SK-N-SH treated with all-trans-retinoic acid at 6 μM for 48 hours (cell line): ENCODE measurements around the gene TOP2B.

Experiments
- BACH2 ChIP-seq: fragments of 250-450 bp; sonication (Bioruptor Pico); IDR thresholded peaks from 2 replicates; pipeline ENCODE4 v1.9.0; 2021; ENCODE audit warnings: mild to moderate bottlenecking, borderline replicate concordance
- CSDC2 ChIP-seq: fragments of 250-450 bp; sonication (Bioruptor Pico); IDR thresholded peaks from 2 replicates; pipeline ENCODE4 v1.5.0; 2020; ENCODE audit warnings: mild to moderate bottlenecking, moderate library complexity
- OSR1 ChIP-seq: fragments of 250-450 bp; sonication (Bioruptor Pico); IDR thresholded peaks from 2 replicates; pipeline ENCODE4 v1.8.0; 2022; ENCODE audit warnings: moderate library complexity, mild to moderate bottlenecking, inconsistent platforms
- PATZ1 ChIP-seq: fragments of 250-450 bp; sonication (Bioruptor Pico); IDR thresholded peaks from 2 replicates; pipeline ENCODE4 v1.8.0; 2020; ENCODE audit warnings: mild to moderate bottlenecking, moderate library complexity, borderline replicate concordance
- RARB ChIP-seq: fragments of 250-450 bp; sonication (Bioruptor Pico); IDR thresholded peaks from 2 replicates; pipeline ENCODE4 v1.8.0; 2021; ENCODE audit warnings: mild to moderate bottlenecking, moderate library complexity
- TCF4 ChIP-seq: fragments of 250-450 bp; sonication (Bioruptor Pico); IDR thresholded peaks from 2 replicates; pipeline ENCODE4 v1.8.0; 2021; ENCODE audit warnings: mild to moderate bottlenecking, moderate library complexity, borderline replicate concordance
- ZFP3 ChIP-seq: fragments of 250-450 bp; sonication (Bioruptor Pico); IDR thresholded peaks from 2 replicates; pipeline ENCODE4 v1.5.0; 2020; ENCODE audit warnings: mild to moderate bottlenecking, moderate library complexity
- ZFP30 ChIP-seq: fragments of 450-650 bp; formaldehyde crosslinking; IDR thresholded peaks from 2 replicates; pipeline ENCODE4 v1.5.0; 2022; ENCODE audit warnings: mild to moderate bottlenecking, moderate library complexity
- ZNF70 ChIP-seq: fragments of 450-650 bp; formaldehyde crosslinking; IDR thresholded peaks from 2 replicates; pipeline ENCODE4 v1.5.0; 2020; ENCODE audit warnings: mild to moderate bottlenecking, moderate library complexity
- TF ChIP-seq, protein P1 (sequence below): fragments of 250-450 bp; sonication (Bioruptor Pico); IDR thresholded peaks from 2 replicates; pipeline ENCODE4 v1.5.1; 2020; ENCODE audit warnings: low read depth, mild to moderate bottlenecking, moderate library complexity
- TF ChIP-seq, protein P2 (sequence below): fragments of 250-450 bp; sonication (Bioruptor Pico); IDR thresholded peaks from 2 replicates; pipeline ENCODE4 v1.5.0; 2020; ENCODE audit warnings: mild to moderate bottlenecking, moderate library complexity
- TF ChIP-seq, protein P3 (sequence below): fragments of 250-450 bp; sonication (Bioruptor Pico); IDR thresholded peaks from 2 replicates; pipeline ENCODE4 v1.8.0; 2021; ENCODE audit warnings: low read depth, mild to moderate bottlenecking, moderate library complexity, borderline replicate concordance

DNA sequence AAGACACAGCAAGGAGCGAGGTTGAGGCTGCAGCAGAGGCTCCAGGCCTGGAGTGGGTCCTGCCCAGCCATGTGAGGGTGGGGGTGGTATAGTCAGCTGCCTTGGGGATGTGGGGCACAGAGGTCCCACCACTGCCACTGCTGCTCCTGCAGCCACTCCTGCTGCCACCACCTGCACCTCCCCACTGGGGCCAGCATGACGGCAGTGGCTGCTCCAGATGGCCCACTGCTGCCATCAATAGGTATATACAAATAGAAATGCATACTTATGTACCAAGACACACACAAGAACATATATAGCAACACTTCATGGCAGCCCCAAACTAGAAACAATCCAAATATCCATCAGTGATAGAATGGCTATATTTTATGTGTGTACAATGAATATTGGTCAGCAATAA, 10.0 kb upstream of the TOP2B start:
- TF ChIP-seq ZFP30 (CRISPR knock-in tag) = no peak
- TF ChIP-seq PATZ1 = no peak
- TF ChIP-seq, protein P1, sequence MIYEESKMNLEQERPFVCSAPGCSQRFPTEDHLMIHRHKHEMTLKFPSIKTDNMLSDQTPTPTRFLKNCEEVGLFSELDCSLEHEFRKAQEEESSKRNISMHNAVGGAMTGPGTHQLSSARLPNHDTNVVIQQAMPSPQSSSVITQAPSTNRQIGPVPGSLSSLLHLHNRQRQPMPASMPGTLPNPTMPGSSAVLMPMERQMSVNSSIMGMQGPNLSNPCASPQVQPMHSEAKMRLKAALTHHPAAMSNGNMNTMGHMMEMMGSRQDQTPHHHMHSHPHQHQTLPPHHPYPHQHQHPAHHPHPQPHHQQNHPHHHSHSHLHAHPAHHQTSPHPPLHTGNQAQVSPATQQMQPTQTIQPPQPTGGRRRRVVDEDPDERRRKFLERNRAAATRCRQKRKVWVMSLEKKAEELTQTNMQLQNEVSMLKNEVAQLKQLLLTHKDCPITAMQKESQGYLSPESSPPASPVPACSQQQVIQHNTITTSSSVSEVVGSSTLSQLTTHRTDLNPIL (CRISPR knock-in tag) = no peak
- no peak for TF ChIP-seq OSR1 (CRISPR knock-in tag)
- no peak for TF ChIP-seq BACH2 (CRISPR knock-in tag)
- no peak for TF ChIP-seq ZFP3 (CRISPR knock-in tag)
- TF ChIP-seq, protein P2, sequence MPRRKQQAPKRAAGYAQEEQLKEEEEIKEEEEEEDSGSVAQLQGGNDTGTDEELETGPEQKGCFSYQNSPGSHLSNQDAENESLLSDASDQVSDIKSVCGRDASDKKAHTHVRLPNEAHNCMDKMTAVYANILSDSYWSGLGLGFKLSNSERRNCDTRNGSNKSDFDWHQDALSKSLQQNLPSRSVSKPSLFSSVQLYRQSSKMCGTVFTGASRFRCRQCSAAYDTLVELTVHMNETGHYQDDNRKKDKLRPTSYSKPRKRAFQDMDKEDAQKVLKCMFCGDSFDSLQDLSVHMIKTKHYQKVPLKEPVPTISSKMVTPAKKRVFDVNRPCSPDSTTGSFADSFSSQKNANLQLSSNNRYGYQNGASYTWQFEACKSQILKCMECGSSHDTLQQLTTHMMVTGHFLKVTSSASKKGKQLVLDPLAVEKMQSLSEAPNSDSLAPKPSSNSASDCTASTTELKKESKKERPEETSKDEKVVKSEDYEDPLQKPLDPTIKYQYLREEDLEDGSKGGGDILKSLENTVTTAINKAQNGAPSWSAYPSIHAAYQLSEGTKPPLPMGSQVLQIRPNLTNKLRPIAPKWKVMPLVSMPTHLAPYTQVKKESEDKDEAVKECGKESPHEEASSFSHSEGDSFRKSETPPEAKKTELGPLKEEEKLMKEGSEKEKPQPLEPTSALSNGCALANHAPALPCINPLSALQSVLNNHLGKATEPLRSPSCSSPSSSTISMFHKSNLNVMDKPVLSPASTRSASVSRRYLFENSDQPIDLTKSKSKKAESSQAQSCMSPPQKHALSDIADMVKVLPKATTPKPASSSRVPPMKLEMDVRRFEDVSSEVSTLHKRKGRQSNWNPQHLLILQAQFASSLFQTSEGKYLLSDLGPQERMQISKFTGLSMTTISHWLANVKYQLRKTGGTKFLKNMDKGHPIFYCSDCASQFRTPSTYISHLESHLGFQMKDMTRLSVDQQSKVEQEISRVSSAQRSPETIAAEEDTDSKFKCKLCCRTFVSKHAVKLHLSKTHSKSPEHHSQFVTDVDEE = no peak
- no peak for TF ChIP-seq RARB
- TF ChIP-seq, protein P3, sequence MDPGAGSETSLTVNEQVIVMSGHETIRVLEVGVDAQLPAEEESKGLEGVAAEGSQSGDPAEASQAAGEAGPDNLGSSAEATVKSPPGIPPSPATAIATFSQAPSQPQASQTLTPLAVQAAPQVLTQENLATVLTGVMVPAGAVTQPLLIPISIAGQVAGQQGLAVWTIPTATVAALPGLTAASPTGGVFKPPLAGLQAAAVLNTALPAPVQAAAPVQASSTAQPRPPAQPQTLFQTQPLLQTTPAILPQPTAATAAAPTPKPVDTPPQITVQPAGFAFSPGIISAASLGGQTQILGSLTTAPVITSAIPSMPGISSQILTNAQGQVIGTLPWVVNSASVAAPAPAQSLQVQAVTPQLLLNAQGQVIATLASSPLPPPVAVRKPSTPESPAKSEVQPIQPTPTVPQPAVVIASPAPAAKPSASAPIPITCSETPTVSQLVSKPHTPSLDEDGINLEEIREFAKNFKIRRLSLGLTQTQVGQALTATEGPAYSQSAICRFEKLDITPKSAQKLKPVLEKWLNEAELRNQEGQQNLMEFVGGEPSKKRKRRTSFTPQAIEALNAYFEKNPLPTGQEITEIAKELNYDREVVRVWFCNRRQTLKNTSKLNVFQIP (CRISPR knock-in tag) = no peak
- no peak for TF ChIP-seq CSDC2 (CRISPR knock-in tag)
- no peak for TF ChIP-seq TCF4 (CRISPR knock-in tag)
- TF ChIP-seq ZNF70 (CRISPR knock-in tag) = no peak
